ENCODE data around the gene OVAAL.

The OVAAL gene

GRCh38 chr1:180611016-180611930, 52.5 kb downstream of the OVAAL start:
- H3K4me3 ChIP-seq (ENCODE audit: low read length): no peak overlapping the region
- no peak overlapping the region for H3K9ac ChIP-seq (ENCODE audit: low read length)
- no peak overlapping the region for H3K4me2 ChIP-seq (ENCODE audit: low read depth, low read length)
- H3K27me3 ChIP-seq (replicated peaks; ENCODE audit: insufficient read depth, low read length): no peaks in the 10 kb centered on the region
- no peak for DNase-seq
- no peaks in the 10 kb centered on the region for H3K4me1 ChIP-seq (ENCODE audit: low read length)
- H2AFZ ChIP-seq (ENCODE audit: low read length): no peak overlapping the region; the same call in 1 of the 2 replicates
- H3F3A ChIP-seq (ENCODE audit: insufficient read depth, low read length): no peaks in the 10 kb centered on the region
- H3K9me2 ChIP-seq (replicated peaks; ENCODE audit: insufficient read depth, low read length): no peaks in the 10 kb centered on the region
- H4K20me1 ChIP-seq (ENCODE audit: insufficient read depth, low read length): no peaks in the 10 kb centered on the region
- no peaks in the 10 kb centered on the region for H3K9me3 ChIP-seq (replicated peaks; ENCODE audit: insufficient read depth, low read length)
- TF ChIP-seq EZH2phosphoT487 (IDR thresholded peaks at IDR 0.05; ENCODE audit: low read length) (no peak), EZH2 (optimal IDR thresholded peaks at IDR 0.05; ENCODE audit: low read depth, low read length) (no peak)
- TF ChIP-seq, protein P1, sequence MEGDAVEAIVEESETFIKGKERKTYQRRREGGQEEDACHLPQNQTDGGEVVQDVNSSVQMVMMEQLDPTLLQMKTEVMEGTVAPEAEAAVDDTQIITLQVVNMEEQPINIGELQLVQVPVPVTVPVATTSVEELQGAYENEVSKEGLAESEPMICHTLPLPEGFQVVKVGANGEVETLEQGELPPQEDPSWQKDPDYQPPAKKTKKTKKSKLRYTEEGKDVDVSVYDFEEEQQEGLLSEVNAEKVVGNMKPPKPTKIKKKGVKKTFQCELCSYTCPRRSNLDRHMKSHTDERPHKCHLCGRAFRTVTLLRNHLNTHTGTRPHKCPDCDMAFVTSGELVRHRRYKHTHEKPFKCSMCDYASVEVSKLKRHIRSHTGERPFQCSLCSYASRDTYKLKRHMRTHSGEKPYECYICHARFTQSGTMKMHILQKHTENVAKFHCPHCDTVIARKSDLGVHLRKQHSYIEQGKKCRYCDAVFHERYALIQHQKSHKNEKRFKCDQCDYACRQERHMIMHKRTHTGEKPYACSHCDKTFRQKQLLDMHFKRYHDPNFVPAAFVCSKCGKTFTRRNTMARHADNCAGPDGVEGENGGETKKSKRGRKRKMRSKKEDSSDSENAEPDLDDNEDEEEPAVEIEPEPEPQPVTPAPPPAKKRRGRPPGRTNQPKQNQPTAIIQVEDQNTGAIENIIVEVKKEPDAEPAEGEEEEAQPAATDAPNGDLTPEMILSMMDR (IDR thresholded peaks at IDR 0.05; ENCODE audit: low read length): no peak
- H3K79me2 ChIP-seq (ENCODE audit: low read length): no peaks in the 10 kb centered on the region
- no peak overlapping the region for H3K27ac ChIP-seq (ENCODE audit: low read length)
- H3K36me3 ChIP-seq (replicated peaks; ENCODE audit: insufficient read depth, low read length): no peaks in the 10 kb centered on the region

DNA sequence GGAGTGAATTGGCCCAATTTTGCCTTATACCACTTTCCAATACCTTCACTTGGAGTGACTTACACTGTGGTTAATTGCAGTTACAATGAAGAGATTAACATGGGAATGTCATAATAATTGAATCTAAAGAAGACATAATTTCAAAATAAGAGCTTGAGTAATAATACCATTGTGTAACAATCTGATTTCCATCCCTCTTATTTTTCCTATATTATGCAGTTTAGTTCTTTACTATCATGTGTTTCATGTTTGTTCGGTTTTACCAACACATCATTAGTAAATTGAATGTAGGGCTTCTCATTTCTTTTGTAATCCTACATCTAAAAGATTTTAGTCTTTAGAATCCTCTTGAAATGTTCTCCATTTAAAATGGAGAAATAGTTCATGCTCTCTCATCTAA, 53.9 kb downstream of the OVAAL start:
- Histone ChIP-seq H3K79me2 (ENCODE audit: low read length) (no peaks in the 10 kb centered on the region), H3K4me2 (ENCODE audit: low read depth, low read length) (no peak overlapping the region), H3K4me1 (ENCODE audit: low read length) (no peaks in the 10 kb centered on the region), H3K27me3 (replicated peaks; ENCODE audit: insufficient read depth, low read length) (no peaks in the 10 kb centered on the region), H4K20me1 (ENCODE audit: insufficient read depth, low read length) (no peaks in the 10 kb centered on the region), H2AFZ (ENCODE audit: low read length) (no peak overlapping the region), H3K36me3 (replicated peaks; ENCODE audit: insufficient read depth, low read length) (no peaks in the 10 kb centered on the region), H3K27ac (ENCODE audit: low read length) (no peak overlapping the region), H3F3A (ENCODE audit: insufficient read depth, low read length) (no peaks in the 10 kb centered on the region), H3K9me2 (replicated peaks; ENCODE audit: insufficient read depth, low read length) (no peaks in the 10 kb centered on the region), H3K9ac (ENCODE audit: low read length) (no peak overlapping the region), H3K4me3 (ENCODE audit: low read length) (no peak overlapping the region), H3K9me3 (replicated peaks; ENCODE audit: insufficient read depth, low read length) (no peaks in the 10 kb centered on the region)
- no peak for DNase-seq
- TF ChIP-seq, protein P1 (IDR thresholded peaks at IDR 0.05; ENCODE audit: low read length): no peak
- no peak for TF ChIP-seq EZH2 (optimal IDR thresholded peaks at IDR 0.05; ENCODE audit: low read depth, low read length)
- no peak for TF ChIP-seq EZH2phosphoT487 (IDR thresholded peaks at IDR 0.05; ENCODE audit: low read length)

DNA sequence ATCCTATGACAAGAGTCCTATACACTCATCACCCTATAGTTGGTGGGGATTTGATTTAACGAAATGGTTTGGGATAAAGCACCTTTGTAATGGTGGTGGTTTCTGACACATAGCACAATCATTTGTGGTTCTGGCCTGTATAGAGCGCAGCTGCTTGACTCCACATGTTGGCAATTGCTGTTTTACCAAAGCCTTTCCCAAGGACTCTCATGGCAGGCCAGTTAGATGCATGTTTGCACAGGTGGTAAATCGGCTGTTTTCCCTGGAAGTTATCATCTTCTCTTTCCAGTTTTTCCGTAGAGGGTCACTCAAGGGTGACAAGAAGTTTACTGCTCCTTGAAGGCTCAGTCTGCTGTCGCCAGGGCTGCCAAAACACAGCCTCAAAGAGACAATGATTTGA, 56.0 kb downstream of the OVAAL start:
- Histone ChIP-seq H3F3A (ENCODE audit: insufficient read depth, low read length) (no peaks in the 10 kb centered on the region), H3K9ac (ENCODE audit: low read length) (no peak overlapping the region), H3K27ac (ENCODE audit: low read length) (no peak overlapping the region), H4K20me1 (ENCODE audit: insufficient read depth, low read length) (no peaks in the 10 kb centered on the region), H3K4me1 (ENCODE audit: low read length) (no peaks in the 10 kb centered on the region), H3K9me2 (replicated peaks; ENCODE audit: insufficient read depth, low read length) (no peaks in the 10 kb centered on the region), H3K27me3 (replicated peaks; ENCODE audit: insufficient read depth, low read length) (no peaks in the 10 kb centered on the region), H3K79me2 (ENCODE audit: low read length) (no peaks in the 10 kb centered on the region), H3K4me3 (ENCODE audit: low read length) (no peak overlapping the region), H2AFZ (ENCODE audit: low read length) (no peak overlapping the region), H3K36me3 (replicated peaks; ENCODE audit: insufficient read depth, low read length) (no peaks in the 10 kb centered on the region), H3K4me2 (ENCODE audit: low read depth, low read length) (no peak overlapping the region), H3K9me3 (replicated peaks; ENCODE audit: insufficient read depth, low read length) (no peaks in the 10 kb centered on the region)
- no peak for DNase-seq
- TF ChIP-seq EZH2phosphoT487 (IDR thresholded peaks at IDR 0.05; ENCODE audit: low read length): no peak
- TF ChIP-seq EZH2 (optimal IDR thresholded peaks at IDR 0.05; ENCODE audit: low read depth, low read length): no peak
- TF ChIP-seq, protein P1 (IDR thresholded peaks at IDR 0.05; ENCODE audit: low read length): no peak
